Colonic mucosa (tissue), 4 donors: ENCODE results near the gene PLCD3. TPM values are rescaled to one million over a fixed set of nuclear protein-coding genes. Genes with fewer than 3 reads are reported as not detected.

Source experiments
- DNase-seq: peaks from one replicate; pipeline ENCODE4 v3.0.0-alpha.2; 2020
- H3K27ac ChIP-seq: fragments of 200-600 bp; one replicate; pipeline ENCODE4 v1.8.0; 2021
- H3K27me3 ChIP-seq: fragments of 200-600 bp; one replicate; pipeline ENCODE4 v1.8.0; 2021
- H3K36me3 ChIP-seq: fragments of 200-600 bp; one replicate; pipeline ENCODE4 v1.8.0; 2021
- H3K4me1 ChIP-seq: fragments of 200-600 bp; one replicate; pipeline ENCODE4 v1.8.0; 2021; ENCODE audit warnings: mild to moderate bottlenecking
- H3K4me3 ChIP-seq: fragments of 200-600 bp; one replicate; pipeline ENCODE4 v1.8.0; 2021
- H3K9ac ChIP-seq, 2 donors: one replicate each; pipeline ENCODE4 v1.7.0; 2013; ENCODE audit warnings: control low read depth in 2 of 2, low read depth in 2 of 2, low read length in 2 of 2
- H3K9me3 ChIP-seq: fragments of 200-600 bp; one replicate; pipeline ENCODE4 v1.8.0; 2021
- intact Hi-C: fragments of 100-400 bp; cut with DNase I; formaldehyde crosslinking; loops from one replicate; pipeline ENCODE4 v1.14.1; 2022
- total RNA-seq, 2 donors: library from RNA; stranded (reverse); fragmentation: NEBNext Ultra II Directional in 1 of 2; extraction: Animal tissue kit (Norgen Biotek cat#: 25700) in 1 of 2; gene quantifications; one replicate each; pipeline ENCODE4 v1.2.1, GENCODE V29; 2021
- TF ChIP-seq, protein P1 (sequence below): fragments of 200-600 bp; IDR thresholded peaks from one replicate; pipeline ENCODE4 v1.8.0; 2022; ENCODE audit warnings: antibody characterized with exemption, mild to moderate bottlenecking
- donor health status: healthy.
- donor health status: DM: no; HTN: no; CAD: no.
- donor health status: DM: no; HTN: no; CAD: no.

PLCD3 gene, protein sequence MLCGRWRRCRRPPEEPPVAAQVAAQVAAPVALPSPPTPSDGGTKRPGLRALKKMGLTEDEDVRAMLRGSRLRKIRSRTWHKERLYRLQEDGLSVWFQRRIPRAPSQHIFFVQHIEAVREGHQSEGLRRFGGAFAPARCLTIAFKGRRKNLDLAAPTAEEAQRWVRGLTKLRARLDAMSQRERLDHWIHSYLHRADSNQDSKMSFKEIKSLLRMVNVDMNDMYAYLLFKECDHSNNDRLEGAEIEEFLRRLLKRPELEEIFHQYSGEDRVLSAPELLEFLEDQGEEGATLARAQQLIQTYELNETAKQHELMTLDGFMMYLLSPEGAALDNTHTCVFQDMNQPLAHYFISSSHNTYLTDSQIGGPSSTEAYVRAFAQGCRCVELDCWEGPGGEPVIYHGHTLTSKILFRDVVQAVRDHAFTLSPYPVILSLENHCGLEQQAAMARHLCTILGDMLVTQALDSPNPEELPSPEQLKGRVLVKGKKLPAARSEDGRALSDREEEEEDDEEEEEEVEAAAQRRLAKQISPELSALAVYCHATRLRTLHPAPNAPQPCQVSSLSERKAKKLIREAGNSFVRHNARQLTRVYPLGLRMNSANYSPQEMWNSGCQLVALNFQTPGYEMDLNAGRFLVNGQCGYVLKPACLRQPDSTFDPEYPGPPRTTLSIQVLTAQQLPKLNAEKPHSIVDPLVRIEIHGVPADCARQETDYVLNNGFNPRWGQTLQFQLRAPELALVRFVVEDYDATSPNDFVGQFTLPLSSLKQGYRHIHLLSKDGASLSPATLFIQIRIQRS
- total RNA-seq = 100 to 1,000 TPM; 300 to 312 TPM

DNA sequence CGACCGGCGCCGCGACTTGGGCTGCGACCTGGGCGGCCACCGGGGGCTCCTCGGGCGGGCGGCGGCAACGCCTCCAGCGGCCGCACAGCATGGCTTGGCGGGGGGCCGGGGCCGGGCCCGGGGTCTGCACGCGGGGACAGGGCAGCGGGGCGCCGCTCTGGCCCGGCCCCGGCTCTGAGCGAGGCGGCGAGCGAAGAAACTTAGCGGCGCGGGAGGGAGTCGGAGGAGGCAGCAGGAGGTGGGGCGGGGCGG lies at the start of gene PLCD3:
TSS of gene PLCD3 (minus strand) at position 196 of the 252 bp plus-strand sequence. CDS start at position 91, 105 bp downstream.
- Histone ChIP-seq H3K27me3 (no peaks in the 10 kb centered on the region), H3K36me3 (no peaks in the 10 kb centered on the region), H3K4me1 (peaks cover 24% of the 10 kb centered on the region), H3K9ac (peak within 1 kb of the TSS; percentile 97 to 98), H3K27ac (peak within 1 kb of the TSS; percentile 90), H3K9me3 (no peaks in the 10 kb centered on the region), H3K4me3 (peak within 1 kb of the TSS; percentile 97)
- TF ChIP-seq, protein P1, sequence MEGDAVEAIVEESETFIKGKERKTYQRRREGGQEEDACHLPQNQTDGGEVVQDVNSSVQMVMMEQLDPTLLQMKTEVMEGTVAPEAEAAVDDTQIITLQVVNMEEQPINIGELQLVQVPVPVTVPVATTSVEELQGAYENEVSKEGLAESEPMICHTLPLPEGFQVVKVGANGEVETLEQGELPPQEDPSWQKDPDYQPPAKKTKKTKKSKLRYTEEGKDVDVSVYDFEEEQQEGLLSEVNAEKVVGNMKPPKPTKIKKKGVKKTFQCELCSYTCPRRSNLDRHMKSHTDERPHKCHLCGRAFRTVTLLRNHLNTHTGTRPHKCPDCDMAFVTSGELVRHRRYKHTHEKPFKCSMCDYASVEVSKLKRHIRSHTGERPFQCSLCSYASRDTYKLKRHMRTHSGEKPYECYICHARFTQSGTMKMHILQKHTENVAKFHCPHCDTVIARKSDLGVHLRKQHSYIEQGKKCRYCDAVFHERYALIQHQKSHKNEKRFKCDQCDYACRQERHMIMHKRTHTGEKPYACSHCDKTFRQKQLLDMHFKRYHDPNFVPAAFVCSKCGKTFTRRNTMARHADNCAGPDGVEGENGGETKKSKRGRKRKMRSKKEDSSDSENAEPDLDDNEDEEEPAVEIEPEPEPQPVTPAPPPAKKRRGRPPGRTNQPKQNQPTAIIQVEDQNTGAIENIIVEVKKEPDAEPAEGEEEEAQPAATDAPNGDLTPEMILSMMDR = no peak
- intact Hi-C loops = loop anchor here (5.0 kb wide), 1 partner anchor 35 kb away; no protein-coding TSS in a partner anchor
- no peak for DNase-seq

DNA sequence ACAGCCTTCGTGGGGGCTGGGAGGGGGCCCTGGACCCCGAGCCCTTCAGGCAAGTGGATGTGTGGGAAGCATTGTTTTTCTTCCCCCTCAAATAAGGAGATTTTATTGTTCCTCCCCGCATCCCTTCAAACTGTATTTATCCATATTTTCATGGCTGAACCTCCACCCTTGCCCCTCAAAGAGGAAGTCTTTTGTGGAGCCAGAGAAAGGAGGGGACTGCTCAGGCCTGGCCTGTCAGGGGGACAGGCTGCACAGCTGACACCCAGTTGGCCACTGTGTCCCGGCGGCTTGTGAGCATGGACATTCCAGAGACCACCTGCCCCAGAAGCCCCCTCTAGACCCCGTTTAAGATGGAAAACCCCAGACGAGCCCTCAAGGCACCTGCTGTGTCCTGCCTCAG lies 45.2 kb upstream of the PLCD3 start:
- Histone ChIP-seq H3K4me3 (no peak overlapping the region), H3K27me3 (no peaks in the 10 kb centered on the region), H3K9me3 (no peaks in the 10 kb centered on the region), H3K4me1 (peaks cover 4% of the 10 kb centered on the region), H3K36me3 (no peaks in the 10 kb centered on the region), H3K9ac (no peak overlapping the region), H3K27ac (no peak overlapping the region)
- intact Hi-C loops = no loop called here
- no peak for DNase-seq
- TF ChIP-seq, protein P1 = no peak

DNA sequence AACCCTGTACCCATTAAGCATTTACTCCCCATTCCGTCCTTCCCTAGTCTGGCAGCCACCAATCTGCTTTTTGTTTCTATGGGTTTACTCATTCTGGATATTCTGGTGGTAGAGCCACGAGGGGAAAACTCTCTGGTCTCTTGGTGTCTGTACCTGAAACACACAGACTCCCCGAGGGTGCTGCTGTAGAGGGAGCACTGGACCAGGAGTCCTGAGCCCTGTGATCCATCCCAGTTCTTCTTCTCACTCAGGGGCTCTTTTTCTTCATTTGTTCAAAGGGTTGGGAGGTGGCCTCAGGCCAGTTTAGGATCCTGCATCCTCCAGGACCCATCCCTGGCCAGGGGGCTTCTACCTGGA lies 43.4 kb upstream of the PLCD3 start:
- Histone ChIP-seq H3K9ac (peak overlapping the region in 1 of 2 donors; percentile 7), H3K4me3 (no peak overlapping the region), H3K9me3 (no peaks in the 10 kb centered on the region), H3K27me3 (no peaks in the 10 kb centered on the region), H3K4me1 (peaks cover 14% of the 10 kb centered on the region), H3K36me3 (no peaks in the 10 kb centered on the region), H3K27ac (no peak overlapping the region)
- DNase-seq = no peak
- intact Hi-C loops = no loop called here
- TF ChIP-seq, protein P1 = no peak

DNA sequence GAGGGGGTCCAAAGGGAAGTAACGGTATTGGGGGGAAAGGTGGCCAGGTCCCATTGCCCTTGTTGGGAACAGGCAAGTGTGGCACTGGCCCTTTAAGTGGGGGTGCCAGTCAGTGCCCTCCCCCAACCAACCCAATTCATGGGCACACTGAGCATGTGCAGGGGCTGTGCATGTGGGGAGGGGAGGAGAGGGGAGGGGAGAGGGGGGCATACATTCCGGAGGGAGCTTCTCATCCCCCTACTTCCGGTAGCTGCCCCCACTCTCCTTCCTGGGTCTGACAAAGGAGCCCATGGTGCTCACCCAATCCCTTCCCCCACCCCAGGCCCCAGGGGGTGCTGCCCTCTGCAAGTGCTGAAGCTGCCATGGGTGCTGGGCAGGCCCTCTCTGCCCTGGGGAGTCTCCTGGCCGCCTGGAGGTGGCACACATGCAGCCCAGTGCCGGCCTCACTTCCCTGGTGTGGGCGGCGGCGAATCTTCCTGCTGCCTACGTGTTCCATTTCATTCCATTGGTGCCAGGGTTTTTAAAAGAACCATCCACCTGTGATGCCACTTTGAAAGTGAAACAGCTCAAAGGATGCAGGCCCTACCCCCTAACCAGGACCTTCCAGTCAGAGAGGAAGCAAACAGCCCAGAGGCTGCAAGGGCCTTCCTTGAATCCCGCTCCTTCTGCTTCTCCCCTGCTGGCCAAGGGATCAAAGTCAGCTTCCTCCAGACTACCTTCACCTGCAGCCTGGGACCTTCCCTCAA lies 40.4 kb upstream of the PLCD3 start:
- H3K36me3 ChIP-seq = no peaks in the 10 kb centered on the region
- H3K4me1 ChIP-seq = peaks cover 14% of the 10 kb centered on the region
- TF ChIP-seq, protein P1 = no peak
- DNase-seq = peak; percentile 80
- H3K27ac ChIP-seq = peak overlapping the region; percentile 70
- H3K9ac ChIP-seq = peak overlapping the region; percentile 63 to 84
- no peaks in the 10 kb centered on the region for H3K9me3 ChIP-seq
- H3K4me3 ChIP-seq = no peak overlapping the region
- H3K27me3 ChIP-seq = no peaks in the 10 kb centered on the region
- intact Hi-C loops = no loop called here

DNA sequence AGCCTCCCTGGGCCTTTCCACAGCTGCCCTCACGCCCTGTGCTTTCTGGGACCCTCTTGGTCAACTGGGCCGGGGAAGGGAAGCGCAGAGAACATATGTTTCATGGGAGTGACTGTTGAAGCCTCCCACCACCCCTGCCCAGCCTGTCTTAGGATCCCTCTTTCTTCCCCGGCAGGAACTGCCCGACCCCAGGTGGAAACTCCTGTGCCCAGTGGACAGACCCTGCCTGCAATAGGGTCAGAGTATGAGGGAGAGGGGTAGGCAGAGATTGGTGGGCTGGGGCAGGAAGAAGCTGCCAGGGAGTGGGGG lies 39.9 kb upstream of the PLCD3 start:
- H3K9ac ChIP-seq = peak overlapping the region; percentile 35 to 84
- peak overlapping the region; percentile 70 for H3K27ac ChIP-seq

More for the DNA sequence above, 39.9 kb upstream of the PLCD3 start:
- no peaks in the 10 kb centered on the region for H3K27me3 ChIP-seq
- intact Hi-C loops = no loop called here
- DNase-seq = no peak
- no peaks in the 10 kb centered on the region for H3K9me3 ChIP-seq
- H3K4me3 ChIP-seq = no peak overlapping the region
- TF ChIP-seq, protein P1 = no peak
- H3K4me1 ChIP-seq = peaks cover 14% of the 10 kb centered on the region
- H3K36me3 ChIP-seq = no peaks in the 10 kb centered on the region
